GM12878 (cell line): ENCODE measurements around the gene POLR1G. TPM values are rescaled to one million over a fixed set of nuclear protein-coding genes. Genes with fewer than 3 reads are reported as not detected.

Experiments
- BCL11A ChIP-seq: IDR thresholded peaks from 2 replicates; pipeline ENCODE4 v1.6.1; 2011; ENCODE audit warnings: low read depth, low read length
- CEBPB ChIP-seq, 2 experiments: fragments of 150-350 bp in 1 of 2; IDR thresholded peaks; 2 replicates each; pipeline ENCODE4 v1.6.1; 2012 to 2014; ENCODE audit warnings: low read depth in 2 of 2, low read length in 2 of 2, borderline replicate concordance in 1 of 2, inconsistent platforms in 1 of 2
- E4F1 ChIP-seq: fragments of 450-650 bp; IDR thresholded peaks from 2 replicates; pipeline ENCODE4 v1.6.1; 2018; ENCODE audit warnings: borderline replicate concordance, mild to moderate bottlenecking; ENCODE audit not compliant: partially characterized antibody
- IRF4 ChIP-seq: IDR thresholded peaks from 2 replicates; pipeline ENCODE4 v1.6.1; 2011; ENCODE audit warnings: low read depth, low read length
- NFXL1 ChIP-seq: fragments of 450-650 bp; IDR thresholded peaks from 2 replicates; pipeline ENCODE4 v1.6.1; 2017; ENCODE audit warnings: antibody characterized with exemption, mild to moderate bottlenecking, borderline replicate concordance
- POLR2A ChIP-seq: IDR thresholded peaks from 2 replicates; pipeline ENCODE4 v1.6.1; 2011; ENCODE audit warnings: low read depth, mild to moderate bottlenecking, low read length
- RB1 ChIP-seq: fragments of 450-650 bp; formaldehyde crosslinking; IDR thresholded peaks from 2 replicates; pipeline ENCODE4 v1.6.1; 2017; ENCODE audit warnings: mild to moderate bottlenecking, borderline replicate concordance
- SIN3A ChIP-seq: IDR thresholded peaks from 2 replicates; pipeline ENCODE4 v1.6.1; 2012; ENCODE audit warnings: low read depth, low read length, improper control_type of control experiment
- SUPT20H ChIP-seq: IDR thresholded peaks from 2 replicates; pipeline ENCODE4 v1.6.1; 2011; ENCODE audit warnings: low read depth, mild to moderate bottlenecking, low read length, moderate library complexity, borderline replicate concordance; ENCODE audit not compliant: control insufficient read depth
- TARDBP ChIP-seq: IDR thresholded peaks from 2 replicates; pipeline ENCODE4 v1.6.1; 2016; ENCODE audit warnings: borderline replicate concordance
- polyA plus RNA-seq, 11 experiments: library from polyadenylated mRNA; depleted of rRNA in 4 of 11; unstranded in 6 of 11; stranded (reverse) in 5 of 11; fragments of >200 nt; fragmentation: Nextera tagmentation in 4 of 11; fragmentation: Illumina TruSeq in 1 of 11; extraction: Ambion mirVana in 4 of 11; extraction: Trizol in 1 of 11; gene quantifications; 1 replicate in 1 of 11; 2 replicates in 10 of 11; pipeline versions ENCODE4 v1.2.1 to v1.2.3, GENCODE V29; 2011 to 2016; ENCODE audit warnings: inconsistent platforms in 2 of 11, missing spikeins in 2 of 11, low read depth in 1 of 11
- total RNA-seq, 4 experiments: library from RNA; depleted of rRNA in 3 of 4; stranded (reverse); fragments of >200 nt in 3 of 4; fragmentation: Illumina TruSeq in 1 of 4; extraction: Trizol in 1 of 4; gene quantifications; 2 replicates each; pipeline versions ENCODE4 v1.2.1 to v1.2.3, GENCODE V29; 2013 to 2021
- TF ChIP-seq, protein P1 (sequence below): IDR thresholded peaks from 2 replicates; pipeline ENCODE4 v1.6.1; 2012; ENCODE audit warnings: low read depth, low read length, improper control_type of control experiment
- TF ChIP-seq, protein P2 (sequence below): fragments of 450-650 bp; IDR thresholded peaks from 2 replicates; pipeline ENCODE4 v1.6.1; 2017; ENCODE audit warnings: mild to moderate bottlenecking, moderate library complexity
- TF ChIP-seq, protein P3 (sequence below): fragments of 450-650 bp; formaldehyde crosslinking; IDR thresholded peaks from 2 replicates; pipeline ENCODE4 v1.4.0; 2020; ENCODE audit warnings: mild to moderate bottlenecking, moderate library complexity
- TF ChIP-seq, protein P4 (sequence below): IDR thresholded peaks from 2 replicates; pipeline ENCODE4 v1.6.1; 2012; ENCODE audit warnings: low read depth, low read length, improper control_type of control experiment

POLR1G gene
- total and polyA plus RNA-seq, 10 of the 15 experiments (the other 5 are each of a cell fraction or from before 2014, with no cell fraction given) = 2.0 to 30.9 (median 20.5) TPM

DNA sequence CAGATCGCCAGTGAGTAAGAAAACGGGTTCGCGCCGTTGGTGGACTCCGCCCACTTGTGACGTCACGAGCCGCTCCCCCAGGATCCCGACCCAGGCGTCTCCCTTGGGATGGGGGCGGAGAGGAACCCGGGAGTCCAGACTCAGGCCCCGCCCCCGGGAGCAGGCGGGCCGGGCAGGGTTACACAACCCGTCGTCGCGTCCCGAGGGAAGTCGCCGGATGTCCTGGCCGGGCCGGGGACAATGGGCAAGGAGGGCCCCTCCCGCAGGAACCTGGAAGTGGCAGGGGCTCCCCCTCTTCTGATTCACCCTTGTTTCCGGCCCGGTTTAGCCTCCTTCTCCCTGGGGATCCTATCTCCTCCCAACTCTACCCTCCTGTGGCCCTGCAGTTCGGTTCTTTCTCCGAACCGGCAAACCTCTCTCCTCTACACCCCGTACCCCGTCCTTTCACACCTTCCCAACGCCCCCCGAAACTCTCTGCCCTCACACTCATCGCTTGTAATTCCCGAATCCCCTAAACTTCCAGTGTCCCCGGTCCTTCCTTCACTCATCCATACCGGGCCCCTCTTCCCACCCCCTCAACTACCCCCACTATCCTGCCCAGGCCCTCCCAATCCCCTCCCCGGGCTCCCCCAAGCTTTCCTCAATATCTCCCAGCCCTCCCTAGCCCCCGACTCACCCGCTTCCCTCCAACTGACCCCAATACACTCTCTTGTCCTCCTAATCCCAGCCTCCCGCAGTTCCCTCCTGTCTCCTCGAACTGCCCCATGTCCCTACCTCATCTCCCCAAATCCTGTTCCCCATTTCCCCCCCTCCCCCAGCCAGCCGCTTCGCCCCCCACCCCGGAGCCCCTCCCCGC, 37.2 kb downstream of the POLR1G start (continued):
- TF ChIP-seq, protein P1, sequence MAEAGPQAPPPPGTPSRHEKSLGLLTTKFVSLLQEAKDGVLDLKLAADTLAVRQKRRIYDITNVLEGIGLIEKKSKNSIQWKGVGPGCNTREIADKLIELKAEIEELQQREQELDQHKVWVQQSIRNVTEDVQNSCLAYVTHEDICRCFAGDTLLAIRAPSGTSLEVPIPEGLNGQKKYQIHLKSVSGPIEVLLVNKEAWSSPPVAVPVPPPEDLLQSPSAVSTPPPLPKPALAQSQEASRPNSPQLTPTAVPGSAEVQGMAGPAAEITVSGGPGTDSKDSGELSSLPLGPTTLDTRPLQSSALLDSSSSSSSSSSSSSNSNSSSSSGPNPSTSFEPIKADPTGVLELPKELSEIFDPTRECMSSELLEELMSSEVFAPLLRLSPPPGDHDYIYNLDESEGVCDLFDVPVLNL = no peak
- TF ChIP-seq NFXL1 (no peak), SUPT20H (no peak), BCL11A (no peak), SIN3A (no peak), E4F1 (no peak), IRF4 (no peak), CEBPB (IDR thresholded peaks at IDR 0.05; ENCODE audit: borderline replicate concordance in 1 of 2, low read depth in 2 of 2, low read length in 2 of 2) (no peak), POLR2A (no peak), TARDBP (no peak), RB1 (no peak)
- TF ChIP-seq, protein P2, sequence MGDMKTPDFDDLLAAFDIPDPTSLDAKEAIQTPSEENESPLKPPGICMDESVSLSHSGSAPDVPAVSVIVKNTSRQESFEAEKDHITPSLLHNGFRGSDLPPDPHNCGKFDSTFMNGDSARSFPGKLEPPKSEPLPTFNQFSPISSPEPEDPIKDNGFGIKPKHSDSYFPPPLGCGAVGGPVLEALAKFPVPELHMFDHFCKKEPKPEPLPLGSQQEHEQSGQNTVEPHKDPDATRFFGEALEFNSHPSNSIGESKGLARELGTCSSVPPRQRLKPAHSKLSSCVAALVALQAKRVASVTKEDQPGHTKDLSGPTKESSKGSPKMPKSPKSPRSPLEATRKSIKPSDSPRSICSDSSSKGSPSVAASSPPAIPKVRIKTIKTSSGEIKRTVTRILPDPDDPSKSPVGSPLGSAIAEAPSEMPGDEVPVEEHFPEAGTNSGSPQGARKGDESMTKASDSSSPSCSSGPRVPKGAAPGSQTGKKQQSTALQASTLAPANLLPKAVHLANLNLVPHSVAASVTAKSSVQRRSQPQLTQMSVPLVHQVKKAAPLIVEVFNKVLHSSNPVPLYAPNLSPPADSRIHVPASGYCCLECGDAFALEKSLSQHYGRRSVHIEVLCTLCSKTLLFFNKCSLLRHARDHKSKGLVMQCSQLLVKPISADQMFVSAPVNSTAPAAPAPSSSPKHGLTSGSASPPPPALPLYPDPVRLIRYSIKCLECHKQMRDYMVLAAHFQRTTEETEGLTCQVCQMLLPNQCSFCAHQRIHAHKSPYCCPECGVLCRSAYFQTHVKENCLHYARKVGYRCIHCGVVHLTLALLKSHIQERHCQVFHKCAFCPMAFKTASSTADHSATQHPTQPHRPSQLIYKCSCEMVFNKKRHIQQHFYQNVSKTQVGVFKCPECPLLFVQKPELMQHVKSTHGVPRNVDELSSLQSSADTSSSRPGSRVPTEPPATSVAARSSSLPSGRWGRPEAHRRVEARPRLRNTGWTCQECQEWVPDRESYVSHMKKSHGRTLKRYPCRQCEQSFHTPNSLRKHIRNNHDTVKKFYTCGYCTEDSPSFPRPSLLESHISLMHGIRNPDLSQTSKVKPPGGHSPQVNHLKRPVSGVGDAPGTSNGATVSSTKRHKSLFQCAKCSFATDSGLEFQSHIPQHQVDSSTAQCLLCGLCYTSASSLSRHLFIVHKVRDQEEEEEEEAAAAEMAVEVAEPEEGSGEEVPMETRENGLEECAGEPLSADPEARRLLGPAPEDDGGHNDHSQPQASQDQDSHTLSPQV = no peak
- TF ChIP-seq, protein P3, sequence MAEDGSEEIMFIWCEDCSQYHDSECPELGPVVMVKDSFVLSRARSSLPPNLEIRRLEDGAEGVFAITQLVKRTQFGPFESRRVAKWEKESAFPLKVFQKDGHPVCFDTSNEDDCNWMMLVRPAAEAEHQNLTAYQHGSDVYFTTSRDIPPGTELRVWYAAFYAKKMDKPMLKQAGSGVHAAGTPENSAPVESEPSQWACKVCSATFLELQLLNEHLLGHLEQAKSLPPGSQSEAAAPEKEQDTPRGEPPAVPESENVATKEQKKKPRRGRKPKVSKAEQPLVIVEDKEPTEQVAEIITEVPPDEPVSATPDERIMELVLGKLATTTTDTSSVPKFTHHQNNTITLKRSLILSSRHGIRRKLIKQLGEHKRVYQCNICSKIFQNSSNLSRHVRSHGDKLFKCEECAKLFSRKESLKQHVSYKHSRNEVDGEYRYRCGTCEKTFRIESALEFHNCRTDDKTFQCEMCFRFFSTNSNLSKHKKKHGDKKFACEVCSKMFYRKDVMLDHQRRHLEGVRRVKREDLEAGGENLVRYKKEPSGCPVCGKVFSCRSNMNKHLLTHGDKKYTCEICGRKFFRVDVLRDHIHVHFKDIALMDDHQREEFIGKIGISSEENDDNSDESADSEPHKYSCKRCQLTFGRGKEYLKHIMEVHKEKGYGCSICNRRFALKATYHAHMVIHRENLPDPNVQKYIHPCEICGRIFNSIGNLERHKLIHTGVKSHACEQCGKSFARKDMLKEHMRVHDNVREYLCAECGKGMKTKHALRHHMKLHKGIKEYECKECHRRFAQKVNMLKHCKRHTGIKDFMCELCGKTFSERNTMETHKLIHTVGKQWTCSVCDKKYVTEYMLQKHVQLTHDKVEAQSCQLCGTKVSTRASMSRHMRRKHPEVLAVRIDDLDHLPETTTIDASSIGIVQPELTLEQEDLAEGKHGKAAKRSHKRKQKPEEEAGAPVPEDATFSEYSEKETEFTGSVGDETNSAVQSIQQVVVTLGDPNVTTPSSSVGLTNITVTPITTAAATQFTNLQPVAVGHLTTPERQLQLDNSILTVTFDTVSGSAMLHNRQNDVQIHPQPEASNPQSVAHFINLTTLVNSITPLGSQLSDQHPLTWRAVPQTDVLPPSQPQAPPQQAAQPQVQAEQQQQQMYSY (CRISPR knock-in tag) = no peak
- TF ChIP-seq, protein P4, sequence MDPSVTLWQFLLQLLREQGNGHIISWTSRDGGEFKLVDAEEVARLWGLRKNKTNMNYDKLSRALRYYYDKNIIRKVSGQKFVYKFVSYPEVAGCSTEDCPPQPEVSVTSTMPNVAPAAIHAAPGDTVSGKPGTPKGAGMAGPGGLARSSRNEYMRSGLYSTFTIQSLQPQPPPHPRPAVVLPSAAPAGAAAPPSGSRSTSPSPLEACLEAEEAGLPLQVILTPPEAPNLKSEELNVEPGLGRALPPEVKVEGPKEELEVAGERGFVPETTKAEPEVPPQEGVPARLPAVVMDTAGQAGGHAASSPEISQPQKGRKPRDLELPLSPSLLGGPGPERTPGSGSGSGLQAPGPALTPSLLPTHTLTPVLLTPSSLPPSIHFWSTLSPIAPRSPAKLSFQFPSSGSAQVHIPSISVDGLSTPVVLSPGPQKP = 0 out of 2 replicates have a peak, but pooled peaks have one; percentile 19
